ENCODE measurements around the gene PIAS4. TPM values are rescaled to one million over a fixed set of nuclear protein-coding genes. Genes with fewer than 3 reads are reported as not detected.

The PIAS4 gene
- total and polyA plus RNA-seq, 2 of the 13 experiments (the other 11 are each of a cell fraction or from before 2014, with no cell fraction given): 9.0 to 20.1 TPM

GRCh38 chr19:4060621-4061177 lies 53.2 kb downstream of the PIAS4 start (continued):
- TF ChIP-seq RERE (CRISPR knock-in tag; IDR thresholded peaks at IDR 0.05; ENCODE audit: low read depth) (no peak), ZNF296 (CRISPR knock-in tag; conservative IDR thresholded peaks at IDR 0.05) (no peak), KAT2B (IDR thresholded peaks at IDR 0.05; ENCODE audit: borderline replicate concordance, low read depth, low read length) (no peak), ONECUT2 (CRISPR knock-in tag; IDR thresholded peaks at IDR 0.05) (no peak), BHLHE40 (IDR thresholded peaks at IDR 0.05; ENCODE audit: low read length) (no peak), ETV5 (CRISPR knock-in tag; IDR thresholded peaks at IDR 0.05; ENCODE audit: borderline replicate concordance) (no peak), SKI (IDR thresholded peaks at IDR 0.05; ENCODE audit: partially characterized antibody) (no peak), ZNF30 (CRISPR knock-in tag; IDR thresholded peaks at IDR 0.05) (no peak), NFE2L1 (CRISPR knock-in tag; IDR thresholded peaks at IDR 0.05; ENCODE audit: borderline replicate concordance) (no peak), ZNF317 (CRISPR knock-in tag; IDR thresholded peaks at IDR 0.05) (no peak), ZNF292 (CRISPR knock-in tag; IDR thresholded peaks at IDR 0.05; ENCODE audit: borderline replicate concordance, low read depth) (no peak), ZNF740 (CRISPR knock-in tag; IDR thresholded peaks at IDR 0.05) (peak; percentile 14; the same call in 1 of the 2 replicates), ZNF382 (CRISPR knock-in tag; IDR thresholded peaks at IDR 0.05; ENCODE audit: borderline replicate concordance) (no peak), ZNF484 (CRISPR knock-in tag; IDR thresholded peaks at IDR 0.05; ENCODE audit: borderline replicate concordance, low read depth) (no peak), PHF20 (CRISPR knock-in tag; IDR thresholded peaks at IDR 0.05) (no peak), ATF2 (CRISPR knock-in tag; IDR thresholded peaks at IDR 0.05) (peak; percentile 13; the same call in 1 of the 2 replicates), ZNF775 (CRISPR knock-in tag; IDR thresholded peaks at IDR 0.05; ENCODE audit: borderline replicate concordance) (no peak)
- TF ChIP-seq, protein P1, sequence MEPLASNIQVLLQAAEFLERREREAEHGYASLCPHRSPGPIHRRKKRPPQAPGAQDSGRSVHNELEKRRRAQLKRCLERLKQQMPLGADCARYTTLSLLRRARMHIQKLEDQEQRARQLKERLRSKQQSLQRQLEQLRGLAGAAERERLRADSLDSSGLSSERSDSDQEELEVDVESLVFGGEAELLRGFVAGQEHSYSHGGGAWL (CRISPR knock-in tag; IDR thresholded peaks at IDR 0.05): 0 out of 2 replicates have a peak, but pooled peaks have one; percentile 5
- TF ChIP-seq, protein P2, sequence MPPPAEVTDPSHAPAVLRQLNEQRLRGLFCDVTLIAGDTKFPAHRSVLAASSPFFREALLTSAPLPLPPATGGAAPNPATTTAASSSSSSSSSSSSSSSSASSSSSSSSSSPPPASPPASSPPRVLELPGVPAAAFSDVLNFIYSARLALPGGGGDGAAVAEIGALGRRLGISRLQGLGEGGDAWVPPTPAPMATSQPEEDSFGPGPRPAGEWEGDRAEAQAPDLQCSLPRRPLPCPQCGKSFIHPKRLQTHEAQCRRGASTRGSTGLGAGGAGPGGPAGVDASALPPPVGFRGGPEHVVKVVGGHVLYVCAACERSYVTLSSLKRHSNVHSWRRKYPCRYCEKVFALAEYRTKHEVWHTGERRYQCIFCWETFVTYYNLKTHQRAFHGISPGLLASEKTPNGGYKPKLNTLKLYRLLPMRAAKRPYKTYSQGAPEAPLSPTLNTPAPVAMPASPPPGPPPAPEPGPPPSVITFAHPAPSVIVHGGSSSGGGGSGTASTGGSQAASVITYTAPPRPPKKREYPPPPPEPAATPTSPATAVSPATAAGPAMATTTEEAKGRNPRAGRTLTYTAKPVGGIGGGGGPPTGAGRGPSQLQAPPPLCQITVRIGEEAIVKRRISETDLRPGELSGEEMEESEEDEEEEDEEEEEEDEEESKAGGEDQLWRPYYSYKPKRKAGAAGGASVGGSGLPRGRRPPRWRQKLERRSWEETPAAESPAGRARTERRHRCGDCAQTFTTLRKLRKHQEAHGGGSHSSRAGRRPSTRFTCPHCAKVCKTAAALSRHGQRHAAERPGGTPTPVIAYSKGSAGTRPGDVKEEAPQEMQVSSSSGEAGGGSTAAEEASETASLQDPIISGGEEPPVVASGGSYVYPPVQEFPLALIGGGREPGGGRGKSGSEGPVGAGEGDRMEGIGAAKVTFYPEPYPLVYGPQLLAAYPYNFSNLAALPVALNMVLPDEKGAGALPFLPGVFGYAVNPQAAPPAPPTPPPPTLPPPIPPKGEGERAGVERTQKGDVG (CRISPR knock-in tag; IDR thresholded peaks at IDR 0.05; ENCODE audit: borderline replicate concordance): 0 out of 2 replicates have a peak, but pooled peaks have one; percentile 15

Data from HepG2 (cell line).